Panc1 (cell line): ENCODE measurements around the gene CCDC187. TPM values are rescaled to one million over a fixed set of nuclear protein-coding genes. Genes with fewer than 3 reads are reported as not detected.

Source experiments
- ATAC-seq: fragments of 200-7000 bp; cut with Tn5 transposase; 2 replicates; pipeline ENCODE4 v1.9.1; 2020; ENCODE audit warnings: mild to moderate bottlenecking, moderate library complexity
- BruUV-seq: library from RNA; stranded (reverse); fragments of 400-500 nt; replicated peaks from 2 replicates; lab custom pipeline; 2021; lab: Mats Ljungman, UMichigan
- CTCF ChIA-PET: fragments of 300-600 bp; sonication (Branson Sonifier 250); formaldehyde crosslinking; loops from one replicate; lab custom pipeline; 2022; ENCODE audit warnings: antibody characterized with exemption; lab: Charles Lee
- POLR2A ChIA-PET: fragments of 300-600 bp; sonication (Branson Sonifier 250); formaldehyde crosslinking; loops from one replicate; lab custom pipeline; 2022; ENCODE audit warnings: antibody characterized with exemption; lab: Charles Lee
- DNase-seq: peaks from one replicate; pipeline ENCODE4 v3.0.0-alpha.2; 2010; ENCODE audit warnings: low read depth, low spot score
- H3K27ac ChIP-seq: 2 replicates; pipeline ENCODE4 v1.5.1; 2011; ENCODE audit warnings: mild to moderate bottlenecking, low read length, inconsistent platforms
- H3K27me3 ChIP-seq: fragments of 200-500 bp; sonication (Bioruptor generic); 2 replicates; pipeline ENCODE4 v1.6.0; 2014; ENCODE audit warnings: low read length, inconsistent platforms; ENCODE audit not compliant: control insufficient read depth, insufficient read depth
- H3K36me3 ChIP-seq: fragments of 200-500 bp; sonication (Bioruptor generic); 2 replicates; pipeline ENCODE4 v1.5.1; 2014; ENCODE audit warnings: inconsistent platforms, mild to moderate bottlenecking, low read length, moderate library complexity; ENCODE audit not compliant: control insufficient read depth, insufficient read depth
- H3K4me1 ChIP-seq: 2 replicates; pipeline ENCODE4 v1.5.1; 2011; ENCODE audit warnings: inconsistent platforms, mild to moderate bottlenecking, low read length, moderate library complexity; ENCODE audit not compliant: control insufficient read depth, insufficient read depth
- H3K4me3 ChIP-seq, 2 experiments: 2 replicates each; pipeline ENCODE4 v1.5.1; 2011 to 2012; ENCODE audit warnings: low read depth in 2 of 2, low read length in 2 of 2, mild to moderate bottlenecking in 2 of 2, inconsistent platforms in 1 of 2, moderate library complexity in 1 of 2
- H3K9me3 ChIP-seq: fragments of 200-500 bp; sonication (Bioruptor generic); 2 replicates; pipeline ENCODE4 v1.5.1; 2014; ENCODE audit warnings: low read depth, mild to moderate bottlenecking, inconsistent platforms, low read length, moderate library complexity; ENCODE audit not compliant: control insufficient read depth, insufficient read depth
- CTCF ChIP-seq: fragments of 450-650 bp; IDR thresholded peaks from 2 replicates; pipeline ENCODE4 v1.5.1; 2017; ENCODE audit warnings: mild to moderate bottlenecking
- POLR2AphosphoS5 ChIP-seq: IDR thresholded peaks from 2 replicates; pipeline ENCODE4 v1.6.1; 2012; ENCODE audit warnings: mild to moderate bottlenecking, low read depth, low read length, moderate library complexity
- REST ChIP-seq, 2 experiments: IDR thresholded peaks; 2 replicates each; pipeline ENCODE4 v1.6.1; 2011 to 2012; ENCODE audit warnings: low read depth in 2 of 2, control low read depth in 1 of 2, low read length in 1 of 2, mild to moderate bottlenecking in 1 of 2, moderate library complexity in 1 of 2; ENCODE audit not compliant: insufficient read depth in 1 of 2
- SIN3A ChIP-seq: IDR thresholded peaks from 2 replicates; pipeline ENCODE4 v1.6.1; 2012; ENCODE audit warnings: low read depth, mild to moderate bottlenecking, low read length, moderate library complexity, borderline replicate concordance; ENCODE audit not compliant: insufficient read depth
- TCF7L2 ChIP-seq: IDR thresholded peaks from 2 replicates; pipeline ENCODE4 v1.6.1; 2011; ENCODE audit warnings: mild to moderate bottlenecking, low read depth, low read length, inconsistent platforms
- in situ Hi-C: cut with HindIII; loops from 2 replicates; pipeline ENCODE4 v1.10.0; 2016; ENCODE audit warnings: low sequenced_read_pairs, low pct_unique_long_range_greater_than_20kb
- intact Hi-C: fragments of 100-400 bp; cut with micrococcal nuclease; formaldehyde crosslinking; loops from one replicate; pipeline ENCODE4 v1.10.0; 2022; ENCODE audit not compliant: unreplicated experiment
- total RNA-seq: library from RNA; stranded (reverse); gene quantifications from one replicate; pipeline ENCODE4 v1.2.1, GENCODE V29; 2021; ENCODE audit not compliant: unreplicated experiment

CCDC187 gene
- total RNA-seq, 1 experiment from 2014 or later = not detected

GRCh38 chr9:136242248-136242647 lies 61.6 kb downstream of the CCDC187 start:
- DNase-seq = no peak
- no peaks in the 10 kb centered on the region for H3K9me3 ChIP-seq
- CTCF ChIA-PET = no interaction called here
- peaks cover 15% of the 10 kb centered on the region for H3K4me1 ChIP-seq
- no peak overlapping the region for H3K27ac ChIP-seq
- in situ Hi-C loops = no loop called here
- H3K4me3 ChIP-seq = no peak overlapping the region
- POLR2A ChIA-PET = no interaction called here
- intact Hi-C loops = no loop called here
- H3K36me3 ChIP-seq = peaks cover 4% of the 10 kb centered on the region; the same call in 1 of the 2 replicates
- no peak for ATAC-seq
- BruUV-seq = no TSS peak
- no peaks in the 10 kb centered on the region for H3K27me3 ChIP-seq
- no peak for TF ChIP-seq CTCF

- ATAC-seq (no peak), DNase-seq (no peak)
- in situ Hi-C loops = no loop called here
- Histone ChIP-seq H3K9me3 (no peaks in the 10 kb centered on the region), H3K4me3 (no peak overlapping the region), H3K27ac (no peak overlapping the region), H3K36me3 (peaks cover 4% of the 10 kb centered on the region; the same call in 1 of the 2 replicates), H3K4me1 (peaks cover 15% of the 10 kb centered on the region), H3K27me3 (no peaks in the 10 kb centered on the region)
- ChIA-PET POLR2A (no interaction called here), CTCF (no interaction called here)
- intact Hi-C loops = no loop called here
- BruUV-seq = no TSS peak
- TF ChIP-seq TCF7L2 = no peak
- no peak for TF ChIP-seq POLR2AphosphoS5
- no peak for TF ChIP-seq CTCF
- TF ChIP-seq REST (IDR thresholded peaks at IDR 0.05; ENCODE audit: insufficient read depth in 1 of 2, low read depth in 2 of 2, low read length in 1 of 2) = no peak
- no peak for TF ChIP-seq SIN3A
Measured at GRCh38 chr9:136241542-136241941, 62.4 kb downstream of the CCDC187 start.

- POLR2A ChIA-PET = no interaction called here
- CTCF ChIA-PET = no interaction called here
Measured at GRCh38 chr9:136240941-136241340, 63.0 kb downstream of the CCDC187 start.

More at GRCh38 chr9:136240941-136241340, 63.0 kb downstream of the CCDC187 start:
- Histone ChIP-seq H3K27me3 (no peaks in the 10 kb centered on the region), H3K36me3 (peaks cover 4% of the 10 kb centered on the region; the same call in 1 of the 2 replicates), H3K4me1 (peaks cover 12% of the 10 kb centered on the region), H3K9me3 (no peaks in the 10 kb centered on the region), H3K27ac (no peak overlapping the region), H3K4me3 (no peak overlapping the region)
- ATAC-seq (no peak), DNase-seq (no peak)
- in situ Hi-C loops = no loop called here
- BruUV-seq = no TSS peak
- TF ChIP-seq CTCF = no peak
- intact Hi-C loops = no loop called here
